IPS-20b (cell line): ENCODE measurements around the gene TENT5A.

Experiments used
- H3K27ac ChIP-seq: one replicate; pipeline ENCODE4 v1.5.1; 2013; ENCODE audit warnings: low read length
- H3K27me3 ChIP-seq: 2 replicates; pipeline ENCODE4 v1.6.1; 2013; ENCODE audit warnings: mild to moderate bottlenecking, low read length, inconsistent platforms; ENCODE audit not compliant: insufficient read depth
- H3K36me3 ChIP-seq: 2 replicates; pipeline ENCODE4 v1.6.1; 2013; ENCODE audit warnings: low read depth, mild to moderate bottlenecking, inconsistent platforms, low read length, moderate library complexity; ENCODE audit not compliant: insufficient read depth
- H3K4me1 ChIP-seq: 2 replicates; pipeline ENCODE4 v1.6.1; 2013; ENCODE audit warnings: mild to moderate bottlenecking, control low read depth, inconsistent platforms, low read length, moderate library complexity; ENCODE audit not compliant: insufficient read depth
- H3K4me3 ChIP-seq: 2 replicates; pipeline ENCODE4 v1.5.1; 2013; ENCODE audit warnings: mild to moderate bottlenecking, low read length, inconsistent platforms
- H3K9ac ChIP-seq: 2 replicates; pipeline ENCODE4 v1.6.1; 2013; ENCODE audit warnings: low read depth, mild to moderate bottlenecking, inconsistent platforms, low read length, moderate library complexity
- H3K9me3 ChIP-seq: 2 replicates; pipeline ENCODE4 v1.6.1; 2013; ENCODE audit warnings: mild to moderate bottlenecking, low read depth, low read length, inconsistent platforms; ENCODE audit not compliant: insufficient read depth

Gene TENT5A

DNA sequence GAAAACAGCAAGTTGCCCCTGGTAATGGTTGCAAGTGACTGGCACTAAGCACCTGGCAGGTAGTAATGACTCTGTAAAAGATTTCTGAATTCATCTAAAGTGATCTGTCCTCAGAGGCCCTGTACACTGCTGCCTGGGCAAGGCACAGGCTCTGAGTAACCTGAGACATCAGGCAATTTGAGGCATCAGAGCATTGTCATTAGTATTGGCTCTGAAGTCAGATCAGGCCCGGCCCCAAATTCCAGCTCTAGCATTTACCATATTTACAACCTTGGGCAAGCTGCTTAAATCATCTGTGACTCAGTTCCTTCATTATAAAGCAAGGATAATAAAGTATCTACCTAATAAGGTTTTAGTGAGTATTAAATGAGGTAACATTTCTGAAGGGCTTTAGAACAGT, 17.3 kb upstream of the TENT5A start:
- Histone ChIP-seq H3K4me3 (no peak overlapping the region), H3K9ac (no peak overlapping the region), H3K9me3 (no peaks in the 10 kb centered on the region), H3K4me1 (no peaks in the 10 kb centered on the region), H3K27me3 (no peaks in the 10 kb centered on the region), H3K27ac (no peak overlapping the region), H3K36me3 (no peaks in the 10 kb centered on the region)

DNA sequence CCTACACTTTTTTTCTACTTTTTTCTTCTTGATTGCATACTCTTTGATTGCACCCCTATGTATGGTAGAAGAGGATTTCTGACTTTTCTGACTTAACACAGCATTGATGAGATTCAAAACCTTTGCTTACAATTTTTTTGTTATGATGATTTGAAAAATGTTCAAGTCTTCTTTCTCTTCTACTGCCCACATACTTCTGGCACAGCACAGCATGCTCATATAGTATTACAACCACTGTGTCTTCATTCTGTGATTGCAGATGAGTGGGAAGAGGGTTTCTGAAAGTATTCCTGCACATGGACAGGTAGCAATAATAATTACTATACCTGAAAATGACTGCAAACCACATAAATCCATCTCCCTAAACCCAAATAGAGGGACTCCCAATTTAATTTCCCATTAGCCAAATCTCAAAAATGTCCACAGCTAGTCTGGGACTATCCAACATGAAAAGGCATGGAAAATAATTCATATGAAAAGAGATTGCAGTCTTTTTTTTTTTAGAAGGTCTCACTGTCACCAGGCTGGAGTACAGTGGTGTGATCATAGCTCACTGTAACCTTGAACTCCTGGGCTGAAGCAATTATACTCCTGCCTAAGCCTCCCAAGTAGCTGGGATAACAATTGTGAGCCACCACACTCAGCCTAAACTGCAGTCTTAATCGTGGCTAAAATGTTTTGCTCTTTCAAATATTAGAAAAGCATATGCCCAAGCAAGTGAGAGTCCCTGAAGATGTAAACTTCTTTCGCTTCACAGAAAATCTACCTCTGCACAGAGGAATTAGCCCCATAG, 15.9 kb upstream of the TENT5A start:
- no peaks in the 10 kb centered on the region for H3K4me1 ChIP-seq
- no peak overlapping the region for H3K9ac ChIP-seq
- no peak overlapping the region for H3K27ac ChIP-seq
- H3K9me3 ChIP-seq = no peaks in the 10 kb centered on the region
- no peaks in the 10 kb centered on the region for H3K36me3 ChIP-seq
- no peaks in the 10 kb centered on the region for H3K27me3 ChIP-seq
- H3K4me3 ChIP-seq = no peak overlapping the region

DNA sequence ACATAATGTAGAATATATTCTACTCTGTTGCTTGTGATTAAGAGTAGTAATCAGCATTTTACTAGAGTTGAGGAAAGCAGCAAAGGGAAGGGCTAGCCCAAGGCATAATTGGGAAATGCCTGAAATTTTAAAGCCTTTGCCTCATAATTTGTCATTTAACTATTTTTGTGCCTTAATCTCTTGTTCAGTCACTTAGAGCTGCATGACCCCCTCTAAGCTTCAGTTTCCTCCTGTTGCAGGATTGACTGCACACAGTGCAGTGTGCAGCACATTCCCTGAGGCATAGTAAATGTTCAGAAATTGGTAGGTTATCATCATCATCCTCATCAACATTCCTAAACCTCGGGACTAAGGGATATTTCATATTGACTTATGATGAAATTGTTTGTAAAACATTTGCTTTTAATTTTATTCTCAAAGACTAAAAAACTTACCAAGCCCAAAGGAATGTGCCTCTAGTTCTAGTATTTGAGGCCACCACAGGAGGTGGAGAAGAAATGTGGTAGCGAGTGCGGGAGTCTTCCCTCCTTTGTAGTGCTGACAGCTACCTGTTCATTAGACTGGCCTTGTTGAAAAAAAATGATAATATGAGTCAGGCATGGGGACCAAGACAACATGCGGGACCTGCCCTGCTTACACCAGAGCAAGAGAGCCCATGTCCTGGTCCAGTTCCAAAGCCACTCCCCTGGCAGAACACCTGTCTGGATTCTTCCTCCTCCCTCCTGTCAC, 14.8 kb upstream of the TENT5A start:
- no peak overlapping the region for H3K27ac ChIP-seq
- H3K4me1 ChIP-seq = no peaks in the 10 kb centered on the region

GRCh38 chr6:81766482-81767069, 14.1 kb upstream of the TENT5A start:
- H3K4me3 ChIP-seq = no peak overlapping the region
- no peaks in the 10 kb centered on the region for H3K9me3 ChIP-seq
- H3K9ac ChIP-seq = no peak overlapping the region
- no peak overlapping the region for H3K27ac ChIP-seq
- no peaks in the 10 kb centered on the region for H3K27me3 ChIP-seq
- H3K36me3 ChIP-seq = no peaks in the 10 kb centered on the region
- H3K4me1 ChIP-seq = no peaks in the 10 kb centered on the region

More for the DNA sequence above, 14.8 kb upstream of the TENT5A start:
- no peaks in the 10 kb centered on the region for H3K9me3 ChIP-seq
- H3K9ac ChIP-seq = no peak overlapping the region
- no peaks in the 10 kb centered on the region for H3K36me3 ChIP-seq
- H3K4me3 ChIP-seq = no peak overlapping the region
- no peaks in the 10 kb centered on the region for H3K27me3 ChIP-seq

DNA sequence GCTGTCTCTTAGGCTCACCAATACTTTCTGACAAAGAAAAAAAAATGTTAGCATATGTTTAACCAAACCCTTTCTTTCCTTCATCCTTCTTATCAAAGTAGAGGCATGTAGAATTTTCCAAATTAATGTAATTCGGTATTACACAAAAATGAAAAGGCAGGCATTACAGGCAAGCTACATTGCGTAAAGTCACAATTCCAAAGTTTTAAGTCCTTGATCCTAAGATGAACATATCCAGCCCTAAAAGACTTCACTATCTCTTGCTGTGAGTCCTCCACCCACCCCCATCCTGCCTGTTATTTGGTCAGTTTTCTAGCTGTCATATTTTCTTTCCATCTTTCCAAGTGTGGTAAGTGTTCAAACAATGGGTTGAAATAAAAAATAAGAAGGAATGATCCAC, 12.1 kb upstream of the TENT5A start:
- no peak overlapping the region for H3K27ac ChIP-seq
- H3K27me3 ChIP-seq = no peaks in the 10 kb centered on the region
- H3K4me3 ChIP-seq = no peak overlapping the region
- no peak overlapping the region for H3K9ac ChIP-seq
- no peaks in the 10 kb centered on the region for H3K36me3 ChIP-seq
- no peaks in the 10 kb centered on the region for H3K9me3 ChIP-seq
- no peaks in the 10 kb centered on the region for H3K4me1 ChIP-seq

DNA sequence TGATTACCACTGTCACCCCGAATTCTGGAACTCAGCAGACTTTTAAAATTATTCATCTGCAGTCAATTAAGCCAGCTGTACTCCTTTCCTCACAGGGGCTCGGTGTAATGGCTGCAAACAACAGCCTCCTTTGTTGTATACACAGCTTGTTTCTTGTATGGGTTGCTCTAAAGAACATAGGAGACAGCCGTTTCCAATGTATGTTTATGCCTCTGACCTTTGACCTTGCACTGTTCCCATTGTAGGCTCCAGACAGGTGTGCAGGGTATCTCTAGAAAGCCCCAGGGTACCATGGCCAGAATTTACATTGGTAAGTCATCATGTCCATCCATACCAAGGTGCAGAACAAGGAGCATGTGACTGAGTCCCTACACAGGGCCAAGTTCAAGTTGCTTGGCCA, 11.5 kb upstream of the TENT5A start:
- no peak overlapping the region for H3K9ac ChIP-seq
- no peaks in the 10 kb centered on the region for H3K4me1 ChIP-seq
- H3K27ac ChIP-seq = no peak overlapping the region
- H3K9me3 ChIP-seq = no peaks in the 10 kb centered on the region
- H3K36me3 ChIP-seq = no peaks in the 10 kb centered on the region
- H3K27me3 ChIP-seq = no peaks in the 10 kb centered on the region
- H3K4me3 ChIP-seq = no peak overlapping the region

- H3K9ac ChIP-seq = no peak overlapping the region
- no peaks in the 10 kb centered on the region for H3K27me3 ChIP-seq
- no peaks in the 10 kb centered on the region for H3K9me3 ChIP-seq
- no peak overlapping the region for H3K4me3 ChIP-seq
- H3K36me3 ChIP-seq = no peaks in the 10 kb centered on the region
- no peaks in the 10 kb centered on the region for H3K4me1 ChIP-seq
- H3K27ac ChIP-seq = no peak overlapping the region
Observed at GRCh38 chr6:81763051-81763450, 10.6 kb upstream of the TENT5A start.

DNA sequence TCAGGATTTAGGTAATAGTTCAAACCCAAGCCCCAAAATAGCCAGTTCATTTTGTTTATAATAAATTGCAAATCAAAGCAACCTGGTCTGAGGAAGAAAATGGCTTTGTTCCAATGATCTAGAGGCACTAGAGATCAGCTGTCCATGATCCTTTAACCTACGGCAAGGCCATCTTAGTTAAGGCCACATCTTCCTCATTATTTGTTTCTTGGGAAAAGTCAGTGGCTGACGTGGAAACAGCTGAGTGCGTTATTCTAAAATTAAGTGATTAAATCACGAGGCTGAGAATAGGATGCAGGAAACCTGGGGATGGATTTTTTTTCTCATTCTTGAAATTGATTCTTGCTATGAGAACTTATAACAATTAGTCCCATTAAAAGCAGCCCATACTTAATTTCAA, 10.1 kb upstream of the TENT5A start:
- H3K9me3 ChIP-seq = no peaks in the 10 kb centered on the region
- no peak overlapping the region for H3K4me3 ChIP-seq
- H3K27ac ChIP-seq = no peak overlapping the region
- no peaks in the 10 kb centered on the region for H3K27me3 ChIP-seq
- no peaks in the 10 kb centered on the region for H3K36me3 ChIP-seq
- no peak overlapping the region for H3K9ac ChIP-seq
- peaks cover 2% of the 10 kb centered on the region; the same call in 1 of the 2 replicates for H3K4me1 ChIP-seq

- no peak overlapping the region for H3K9ac ChIP-seq
- H3K27me3 ChIP-seq = no peaks in the 10 kb centered on the region
- no peak overlapping the region for H3K27ac ChIP-seq
- H3K36me3 ChIP-seq = no peaks in the 10 kb centered on the region
- no peaks in the 10 kb centered on the region for H3K9me3 ChIP-seq
- no peak overlapping the region for H3K4me3 ChIP-seq
- peaks cover 7% of the 10 kb centered on the region; the same call in 1 of the 2 replicates for H3K4me1 ChIP-seq
Observed at GRCh38 chr6:81762132-81762531, 9.7 kb upstream of the TENT5A start.

- peaks cover 9% of the 10 kb centered on the region; the same call in 1 of the 2 replicates for H3K4me1 ChIP-seq
- H3K27ac ChIP-seq = no peak overlapping the region
- H3K27me3 ChIP-seq = no peaks in the 10 kb centered on the region
- no peak overlapping the region for H3K9ac ChIP-seq
- H3K36me3 ChIP-seq = no peaks in the 10 kb centered on the region
- H3K9me3 ChIP-seq = no peaks in the 10 kb centered on the region
- no peak overlapping the region for H3K4me3 ChIP-seq
Observed at GRCh38 chr6:81761197-81761596, 8.7 kb upstream of the TENT5A start.

- Histone ChIP-seq H3K4me1 (peaks cover 9% of the 10 kb centered on the region; the same call in 1 of the 2 replicates), H3K27me3 (peaks cover 8% of the 10 kb centered on the region), H3K27ac (no peak overlapping the region)
Observed at GRCh38 chr6:81759782-81760181, 7.3 kb upstream of the TENT5A start.

DNA sequence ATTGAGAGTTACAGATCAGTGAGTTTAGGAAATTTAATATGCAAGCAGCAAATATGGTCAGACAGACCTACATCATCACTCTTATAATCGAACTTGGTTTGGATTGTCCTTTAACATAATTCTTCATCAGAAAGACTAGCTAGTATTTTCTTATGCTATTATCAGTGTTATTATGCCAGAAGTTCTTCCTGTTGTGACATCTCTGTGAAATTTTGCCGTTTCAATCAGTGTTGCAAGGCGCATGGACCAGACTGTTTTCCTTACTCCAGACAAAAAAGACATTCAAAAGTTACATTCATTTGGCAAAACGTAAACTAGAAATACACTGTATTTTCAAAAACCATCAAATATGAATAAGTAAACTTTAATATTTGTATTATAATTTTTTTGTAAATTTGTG, 5.7 kb upstream of the TENT5A start:
- Histone ChIP-seq H3K36me3 (no peaks in the 10 kb centered on the region), H3K27me3 (peaks cover 24% of the 10 kb centered on the region), H3K9me3 (no peaks in the 10 kb centered on the region), H3K4me1 (peaks cover 9% of the 10 kb centered on the region; the same call in 1 of the 2 replicates), H3K4me3 (no peak overlapping the region), H3K27ac (no peak overlapping the region), H3K9ac (no peak overlapping the region)

More at GRCh38 chr6:81759782-81760181, 7.3 kb upstream of the TENT5A start:
- Histone ChIP-seq H3K36me3 (no peaks in the 10 kb centered on the region), H3K9ac (no peak overlapping the region), H3K4me3 (no peak overlapping the region), H3K9me3 (no peaks in the 10 kb centered on the region)
